Epithelial cell of esophagus (primary cell): Measurements from ENCODE around the gene SRSF11.
"Not testable (repeated sequence)": the region's sequence is repeated elsewhere in the genome, so short reads cannot be mapped to it uniquely, and the experiment has no call there.

Experiments used
- DNase-seq: peaks from one replicate; pipeline ENCODE4 v3.0.0; 2010; ENCODE audit warnings: low read depth
- H3K4me3 ChIP-seq: 2 replicates; pipeline ENCODE4 v1.5.1; 2011; ENCODE audit warnings: mild to moderate bottlenecking, low read length, control low read depth
- CTCF ChIP-seq: IDR thresholded peaks from 2 replicates; pipeline ENCODE4 v1.5.1; 2011; ENCODE audit warnings: low read depth, mild to moderate bottlenecking, low read length, control low read depth, inconsistent platforms; ENCODE audit not compliant: insufficient read depth; ENCODE audit errors: missing control alignments

Gene SRSF11

GRCh38 chr1:70196333-70196732 lies 24.8 kb upstream of the SRSF11 start:
- DNase-seq: no peak
- TF ChIP-seq CTCF: no peak

GRCh38 chr1:70200065-70200464 lies 21.1 kb upstream of the SRSF11 start:
- no peak for TF ChIP-seq CTCF
- no peak overlapping the region for H3K4me3 ChIP-seq
- no peak for DNase-seq

More at GRCh38 chr1:70196333-70196732, 24.8 kb upstream of the SRSF11 start:
- no peak overlapping the region for H3K4me3 ChIP-seq

- no peak overlapping the region for H3K4me3 ChIP-seq
- no peak for DNase-seq
- no peak for TF ChIP-seq CTCF
Measured at GRCh38 chr1:70202173-70202758, 18.9 kb upstream of the SRSF11 start.

- peak overlapping the region; percentile 99 for H3K4me3 ChIP-seq
- no peak for TF ChIP-seq CTCF
- no peak for DNase-seq
Measured at GRCh38 chr1:70204139-70204538, 17.0 kb upstream of the SRSF11 start.

- TF ChIP-seq CTCF: no peak
- peak; percentile 10 for DNase-seq
- peak overlapping the region; percentile 99 for H3K4me3 ChIP-seq
Measured at GRCh38 chr1:70204600-70204999, 16.6 kb upstream of the SRSF11 start.

- no peak for TF ChIP-seq CTCF
- H3K4me3 ChIP-seq: peak overlapping the region; percentile 99
- no peak for DNase-seq
Measured at GRCh38 chr1:70205071-70205433, 16.1 kb upstream of the SRSF11 start.

- no peak for TF ChIP-seq CTCF
- H3K4me3 ChIP-seq: peak within 1 kb of the TSS; percentile 99
- DNase-seq: peak; percentile 98
Measured at GRCh38 chr1:70205434-70206118, 15.6 kb upstream of the SRSF11 start, which contains the start of gene LRRC40. Gene LRRC40 (minus strand): TSS chr1:70205579. CDS start chr1:70205540, 39 bp downstream.

GRCh38 chr1:70206833-70207232 lies 14.3 kb upstream of the SRSF11 start:
- not testable (repeated sequence) for DNase-seq
- peak overlapping the region; percentile 99 for H3K4me3 ChIP-seq
